Panc1 (cell line): ENCODE results near the gene P4HA3. TPM values are rescaled to one million over a fixed set of nuclear protein-coding genes. Genes with fewer than 3 reads are reported as not detected.
A peak's percentile ranks its signal among the peaks of the same experiment; 100 is the strongest.

Experiments used
- ATAC-seq: fragments of 200-7000 bp; cut with Tn5 transposase; 2 replicates; pipeline ENCODE4 v1.9.1; 2020; ENCODE audit warnings: mild to moderate bottlenecking, moderate library complexity
- BruUV-seq: library from RNA; stranded (reverse); fragments of 400-500 nt; replicated peaks from 2 replicates; lab custom pipeline; 2021; lab: Mats Ljungman, UMichigan
- CTCF ChIA-PET: fragments of 300-600 bp; sonication (Branson Sonifier 250); formaldehyde crosslinking; loops from one replicate; lab custom pipeline; 2022; ENCODE audit warnings: antibody characterized with exemption; lab: Charles Lee
- POLR2A ChIA-PET: fragments of 300-600 bp; sonication (Branson Sonifier 250); formaldehyde crosslinking; loops from one replicate; lab custom pipeline; 2022; ENCODE audit warnings: antibody characterized with exemption; lab: Charles Lee
- DNase-seq: peaks from one replicate; pipeline ENCODE4 v3.0.0-alpha.2; 2010; ENCODE audit warnings: low read depth, low spot score
- H3K27ac ChIP-seq: 2 replicates; pipeline ENCODE4 v1.5.1; 2011; ENCODE audit warnings: mild to moderate bottlenecking, low read length, inconsistent platforms
- H3K27me3 ChIP-seq: fragments of 200-500 bp; sonication (Bioruptor generic); 2 replicates; pipeline ENCODE4 v1.6.0; 2014; ENCODE audit warnings: low read length, inconsistent platforms; ENCODE audit not compliant: control insufficient read depth, insufficient read depth
- H3K36me3 ChIP-seq: fragments of 200-500 bp; sonication (Bioruptor generic); 2 replicates; pipeline ENCODE4 v1.5.1; 2014; ENCODE audit warnings: inconsistent platforms, mild to moderate bottlenecking, low read length, moderate library complexity; ENCODE audit not compliant: control insufficient read depth, insufficient read depth
- H3K4me1 ChIP-seq: 2 replicates; pipeline ENCODE4 v1.5.1; 2011; ENCODE audit warnings: inconsistent platforms, mild to moderate bottlenecking, low read length, moderate library complexity; ENCODE audit not compliant: control insufficient read depth, insufficient read depth
- H3K4me3 ChIP-seq, 2 experiments: 2 replicates each; pipeline ENCODE4 v1.5.1; 2011 to 2012; ENCODE audit warnings: low read depth in 2 of 2, low read length in 2 of 2, mild to moderate bottlenecking in 2 of 2, inconsistent platforms in 1 of 2, moderate library complexity in 1 of 2
- H3K9me3 ChIP-seq: fragments of 200-500 bp; sonication (Bioruptor generic); 2 replicates; pipeline ENCODE4 v1.5.1; 2014; ENCODE audit warnings: low read depth, mild to moderate bottlenecking, inconsistent platforms, low read length, moderate library complexity; ENCODE audit not compliant: control insufficient read depth, insufficient read depth
- CTCF ChIP-seq: fragments of 450-650 bp; IDR thresholded peaks from 2 replicates; pipeline ENCODE4 v1.5.1; 2017; ENCODE audit warnings: mild to moderate bottlenecking
- POLR2AphosphoS5 ChIP-seq: IDR thresholded peaks from 2 replicates; pipeline ENCODE4 v1.6.1; 2012; ENCODE audit warnings: mild to moderate bottlenecking, low read depth, low read length, moderate library complexity
- REST ChIP-seq, 2 experiments: IDR thresholded peaks; 2 replicates each; pipeline ENCODE4 v1.6.1; 2011 to 2012; ENCODE audit warnings: low read depth in 2 of 2, control low read depth in 1 of 2, low read length in 1 of 2, mild to moderate bottlenecking in 1 of 2, moderate library complexity in 1 of 2; ENCODE audit not compliant: insufficient read depth in 1 of 2
- SIN3A ChIP-seq: IDR thresholded peaks from 2 replicates; pipeline ENCODE4 v1.6.1; 2012; ENCODE audit warnings: low read depth, mild to moderate bottlenecking, low read length, moderate library complexity, borderline replicate concordance; ENCODE audit not compliant: insufficient read depth
- TCF7L2 ChIP-seq: IDR thresholded peaks from 2 replicates; pipeline ENCODE4 v1.6.1; 2011; ENCODE audit warnings: mild to moderate bottlenecking, low read depth, low read length, inconsistent platforms
- in situ Hi-C: cut with HindIII; loops from 2 replicates; pipeline ENCODE4 v1.10.0; 2016; ENCODE audit warnings: low sequenced_read_pairs, low pct_unique_long_range_greater_than_20kb
- intact Hi-C: fragments of 100-400 bp; cut with micrococcal nuclease; formaldehyde crosslinking; loops from one replicate; pipeline ENCODE4 v1.10.0; 2022; ENCODE audit not compliant: unreplicated experiment
- total RNA-seq: library from RNA; stranded (reverse); gene quantifications from one replicate; pipeline ENCODE4 v1.2.1, GENCODE V29; 2021; ENCODE audit not compliant: unreplicated experiment

P4HA3 gene
- total RNA-seq, 1 experiment from 2014 or later, result 1.3 TPM

- ChIA-PET CTCF (no interaction called here), POLR2A (no interaction called here)
- no TSS peak for BruUV-seq
- Histone ChIP-seq H3K9me3 (no peaks in the 10 kb centered on the region), H3K4me1 (no peaks in the 10 kb centered on the region), H3K27me3 (no peaks in the 10 kb centered on the region), H3K4me3 (no peak overlapping the region), H3K27ac (no peak overlapping the region), H3K36me3 (peaks cover 30% of the 10 kb centered on the region; the same call in 1 of the 2 replicates)
- intact Hi-C loops, result no loop called here
- ATAC-seq (no peak), DNase-seq (no peak)
- in situ Hi-C loops, result no loop called here
- no peak for TF ChIP-seq SIN3A
Observed at GRCh38 chr11:74232311-74232950, 79.0 kb downstream of the P4HA3 start.

GRCh38 chr11:74226907-74227306 lies 84.5 kb downstream of the P4HA3 start:
- DNase-seq (no peak), ATAC-seq (no peak)
- Histone ChIP-seq H3K9me3 (no peaks in the 10 kb centered on the region), H3K27me3 (no peaks in the 10 kb centered on the region), H3K36me3 (peaks cover 17% of the 10 kb centered on the region; the same call in 1 of the 2 replicates), H3K27ac (no peak overlapping the region), H3K4me1 (no peaks in the 10 kb centered on the region), H3K4me3 (no peak overlapping the region)
- in situ Hi-C loops, result no loop called here
- ChIA-PET CTCF (interaction anchor here (0.7 kb wide), 1 partner anchor 32 kb away, joined by 3 read pairs; no protein-coding TSS in a partner anchor), POLR2A (no interaction called here)
- no TSS peak for BruUV-seq
- intact Hi-C loops, result no loop called here
- TF ChIP-seq REST (IDR thresholded peaks at IDR 0.05; ENCODE audit: insufficient read depth in 1 of 2, low read depth in 2 of 2, low read length in 1 of 2) (no peak), POLR2AphosphoS5 (no peak), TCF7L2 (no peak), CTCF (peak; percentile 19; the same call in 1 of the 2 replicates), SIN3A (no peak)

- in situ Hi-C loops, result no loop called here
Observed at GRCh38 chr11:74225565-74225964, 85.9 kb downstream of the P4HA3 start.

More at GRCh38 chr11:74225565-74225964, 85.9 kb downstream of the P4HA3 start:
- intact Hi-C loops, result no loop called here
- TF ChIP-seq REST (IDR thresholded peaks at IDR 0.05; ENCODE audit: insufficient read depth in 1 of 2, low read depth in 2 of 2, low read length in 1 of 2) (no peak), TCF7L2 (no peak), POLR2AphosphoS5 (no peak), CTCF (no peak), SIN3A (no peak)
- no peaks in the 10 kb centered on the region for H3K27me3 ChIP-seq
- BruUV-seq, result no TSS peak
- CTCF ChIA-PET, result no interaction called here
- POLR2A ChIA-PET, result no interaction called here
- H3K36me3 ChIP-seq, result peaks cover 10% of the 10 kb centered on the region; the same call in 1 of the 2 replicates
- H3K4me1 ChIP-seq, result no peaks in the 10 kb centered on the region
- no peak overlapping the region for H3K27ac ChIP-seq
- DNase-seq (no peak), ATAC-seq (no peak)
- H3K9me3 ChIP-seq, result no peaks in the 10 kb centered on the region
- H3K4me3 ChIP-seq, result no peak overlapping the region
